Dermis microvascular lymphatic vessel endothelial cell (primary cell): Measurements from ENCODE around the gene CDK3. TPM values are rescaled to one million over a fixed set of nuclear protein-coding genes. Genes with fewer than 3 reads are reported as not detected.
A peak's percentile ranks its signal among the peaks of the same experiment; 100 is the strongest.

ENCODE experiments used
- DNase-seq, 2 donors: peaks; one replicate each; pipeline versions ENCODE4 v3.0.0 to v3.0.0-alpha.2; 2010; ENCODE audit warnings: low read depth in 2 of 2
- total RNA-seq: library from RNA; depleted of rRNA; stranded (reverse); fragments of >200 nt; gene quantifications from 2 replicates; pipeline ENCODE4 v1.2.1, GENCODE V29; 2014

The CDK3 gene
- total RNA-seq, 1 donor from 2014 or later: 0.13 TPM

DNA sequence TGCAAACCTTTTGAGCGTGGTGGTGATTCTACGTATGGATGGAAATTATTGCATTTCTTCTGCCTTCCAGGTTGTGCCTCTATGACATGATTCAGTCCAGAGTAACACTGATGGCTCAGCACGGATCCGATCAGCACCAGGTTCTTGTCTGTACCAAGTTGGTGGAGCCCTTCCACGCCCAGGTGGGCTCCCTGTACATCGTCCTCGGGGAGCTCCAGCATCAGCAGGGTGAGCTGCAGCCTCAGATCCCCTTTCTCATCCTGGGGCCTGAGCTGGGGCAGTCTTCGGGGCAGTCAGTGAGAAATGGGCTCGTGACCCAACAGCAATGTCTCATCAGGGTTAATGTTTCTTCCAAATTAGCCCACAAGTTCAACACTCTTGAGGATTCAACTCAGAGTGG, 9.3 kb upstream of the CDK3 start:
- DNase-seq: no peak

DNA sequence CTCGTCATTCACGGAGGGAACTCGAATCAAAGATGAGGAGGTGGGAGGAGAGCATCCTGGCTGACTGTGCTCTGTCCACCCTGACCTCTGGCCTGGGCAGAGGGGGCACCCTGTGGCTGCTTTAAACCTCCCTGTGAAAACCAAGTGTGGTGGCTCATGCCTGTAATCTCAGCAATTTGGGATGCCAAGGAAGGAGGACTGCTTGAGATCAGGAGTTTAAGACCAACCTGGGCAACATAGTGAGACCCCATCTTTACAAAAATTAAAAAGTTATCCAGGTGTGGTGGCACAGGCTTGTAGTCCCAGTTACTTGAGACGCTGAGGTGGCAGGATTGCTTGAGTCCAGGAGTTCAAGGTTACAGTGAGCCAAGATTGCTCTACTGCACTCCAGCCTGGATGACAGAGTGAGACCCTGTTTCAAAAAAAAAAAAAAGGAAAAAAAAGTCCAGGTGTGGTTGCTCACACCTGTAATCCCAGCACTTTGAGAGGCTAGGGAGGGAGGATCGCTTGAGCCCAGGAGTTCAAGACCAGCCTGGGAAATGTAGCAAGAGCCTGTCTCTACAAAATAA, 5.8 kb upstream of the CDK3 start:
- no peak for DNase-seq

DNA sequence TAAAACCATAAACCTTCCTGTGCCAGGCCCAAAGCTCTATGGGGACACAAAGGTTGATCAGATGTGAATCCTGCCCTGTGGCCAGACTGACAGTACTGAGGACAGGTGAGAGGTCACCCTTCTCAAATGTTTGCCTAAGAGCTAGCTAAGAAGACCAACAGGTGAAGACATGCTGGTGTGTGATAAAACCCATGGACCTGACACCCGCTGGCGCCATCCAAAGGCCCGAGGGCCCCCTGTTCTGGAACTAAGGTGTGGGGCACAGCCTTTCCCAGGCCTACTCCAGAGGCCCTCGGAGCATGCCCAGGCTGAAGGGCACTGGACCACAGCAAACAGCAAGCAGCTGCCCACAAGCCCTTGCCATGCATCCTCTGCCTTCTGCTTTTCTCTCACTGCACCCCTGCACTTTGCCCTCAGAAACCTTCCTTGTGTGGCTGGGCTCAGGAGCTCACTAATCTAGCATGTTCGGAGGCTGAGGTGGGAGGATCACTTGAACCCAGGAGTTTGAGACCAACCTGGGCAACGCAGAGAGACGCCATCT, 5.2 kb upstream of the CDK3 start:
- no peak for DNase-seq

DNA sequence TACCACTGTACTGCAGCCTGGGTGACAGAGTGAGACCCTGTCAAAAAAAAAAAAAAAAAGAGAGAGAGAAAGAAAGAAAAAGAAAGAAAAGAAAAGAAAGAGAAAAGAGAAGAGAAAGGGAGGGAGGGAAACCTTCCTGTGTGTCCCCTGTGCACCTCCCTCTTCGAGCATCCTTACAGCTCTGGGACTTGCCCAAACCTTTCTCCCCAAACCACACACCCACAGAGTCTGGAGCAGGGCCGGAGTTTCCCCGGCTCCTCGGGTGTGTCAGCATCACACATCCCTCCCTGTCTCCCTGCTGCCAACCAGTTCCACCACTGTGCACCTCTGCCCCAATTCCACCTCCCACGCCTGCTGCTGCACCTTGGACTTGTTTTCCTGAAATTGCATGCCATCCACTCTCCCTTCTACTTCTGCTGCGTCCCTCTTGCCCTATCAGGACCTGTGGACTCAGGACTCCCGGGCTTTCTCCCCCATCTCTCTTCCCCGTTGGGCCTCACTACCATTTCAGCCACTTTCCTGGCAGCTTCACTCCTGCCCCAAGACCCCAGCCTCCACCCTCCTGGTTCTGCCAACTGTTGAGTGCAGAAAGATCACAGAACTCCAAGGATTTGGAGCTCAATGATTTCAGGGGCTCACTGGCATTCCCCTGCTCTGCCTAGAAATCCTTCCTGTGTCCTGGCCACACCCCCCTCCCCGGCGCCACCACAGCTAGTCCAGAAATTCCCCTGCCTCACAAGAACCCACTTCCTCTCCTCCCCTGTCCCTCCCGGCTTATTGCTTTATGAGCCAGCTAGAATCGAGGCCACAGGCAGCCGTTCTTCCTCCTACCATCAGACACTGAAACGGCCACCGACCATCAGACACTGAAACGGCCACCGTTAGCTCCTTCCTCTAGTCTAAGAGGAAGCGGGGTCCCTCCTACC, 3.7 kb upstream of the CDK3 start:
- peak in 1 of 2 donors; percentile 32 for DNase-seq

DNA sequence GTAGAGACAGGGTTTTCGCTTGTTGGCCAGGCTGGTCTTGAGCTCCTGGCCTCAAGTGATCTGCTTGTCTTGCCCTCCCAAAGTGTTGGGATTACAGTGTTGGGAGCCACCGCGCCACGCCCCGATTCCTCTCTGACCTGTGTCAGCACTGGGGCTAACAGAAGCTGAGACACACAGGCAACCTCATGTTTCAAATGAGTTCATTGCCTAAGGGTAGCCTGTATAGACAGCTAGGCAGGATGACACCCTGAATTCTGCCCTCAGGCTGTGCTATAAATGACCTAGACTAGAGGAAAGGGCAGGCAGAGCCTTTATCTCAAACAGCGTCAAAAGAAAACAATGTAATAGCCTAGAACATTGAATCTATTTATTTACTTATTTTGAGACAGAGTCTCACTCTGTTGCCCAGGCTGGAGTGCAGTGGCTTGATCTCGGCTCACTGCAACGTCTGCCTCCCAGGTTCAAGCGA, 2.3 kb upstream of the CDK3 start:
- no peak for DNase-seq

DNA sequence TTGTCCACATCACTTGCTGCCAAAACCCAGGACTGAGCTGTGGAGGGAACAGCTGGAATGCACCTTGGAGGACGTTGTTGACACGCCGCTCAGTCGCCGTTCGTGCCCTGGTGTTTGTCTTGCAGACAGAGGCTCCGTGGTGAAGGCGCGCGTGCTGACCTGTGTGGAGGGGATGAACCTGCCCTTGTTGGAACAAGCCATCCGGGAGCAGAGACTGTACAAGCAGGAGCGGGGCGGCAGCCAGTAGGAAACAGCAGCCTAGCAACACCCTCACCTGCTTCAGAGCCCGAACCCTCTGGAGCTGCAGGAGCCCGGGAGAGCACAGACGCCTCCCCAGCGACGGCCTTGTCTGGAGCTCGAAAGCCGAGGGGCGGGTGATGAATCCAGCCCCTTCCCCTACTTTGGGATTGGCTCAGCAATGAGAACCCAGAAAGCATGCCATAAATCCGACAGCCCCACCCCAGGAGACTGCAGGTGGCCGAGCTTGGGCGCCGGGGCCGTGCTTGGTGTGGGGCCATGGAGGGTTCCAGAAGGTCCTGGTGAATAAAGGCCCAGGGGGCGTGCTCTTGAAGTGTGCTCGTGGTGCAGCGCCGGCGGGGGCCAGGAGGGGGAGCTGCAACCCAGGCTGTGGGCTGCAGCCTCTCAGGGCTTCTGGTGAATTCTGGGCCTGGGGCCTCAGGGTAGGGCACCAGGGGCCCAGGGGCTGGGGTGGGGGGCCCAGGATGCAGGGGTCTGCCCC, 470 bp upstream of the CDK3 start:
- peak in 1 of 2 donors; percentile 48 for DNase-seq

DNA sequence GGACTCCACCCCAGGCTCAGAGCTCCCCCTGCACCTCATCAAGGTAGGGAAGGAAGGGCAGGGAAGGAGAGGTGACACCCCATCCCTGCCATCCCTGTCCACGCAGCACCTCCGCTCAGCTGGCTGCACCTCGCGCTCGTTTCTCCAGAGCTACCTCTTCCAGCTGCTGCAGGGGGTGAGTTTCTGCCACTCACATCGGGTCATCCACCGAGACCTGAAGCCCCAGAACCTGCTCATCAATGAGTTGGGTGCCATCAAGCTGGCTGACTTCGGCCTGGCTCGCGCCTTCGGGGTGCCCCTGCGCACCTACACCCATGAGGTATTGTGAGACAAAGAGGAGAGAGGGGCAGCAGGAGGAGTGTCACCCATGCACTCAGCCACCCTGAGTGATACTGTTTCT, 1.4 kb downstream of the CDK3 start:
- no peak for DNase-seq

DNA sequence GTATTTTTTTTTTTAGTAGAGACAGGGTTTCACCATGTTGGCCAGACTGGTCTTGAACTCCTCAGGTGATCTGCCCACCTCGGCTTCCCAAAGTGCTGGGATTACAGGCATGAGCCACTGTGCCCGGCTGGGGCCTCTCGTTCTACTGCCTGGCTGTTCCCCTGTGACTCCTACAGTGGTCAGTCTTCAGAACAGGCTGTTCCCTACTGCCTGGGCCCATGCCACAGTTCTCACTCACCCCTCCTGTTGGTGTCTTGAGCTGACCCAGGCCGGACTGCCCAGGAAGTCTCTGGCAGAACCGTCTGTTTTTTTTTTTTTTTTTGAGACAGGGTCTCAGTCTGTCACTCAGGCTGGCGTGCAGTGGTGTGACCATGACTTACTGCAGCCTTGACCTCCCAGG, 3.3 kb downstream of the CDK3 start:
- no peak for DNase-seq

DNA sequence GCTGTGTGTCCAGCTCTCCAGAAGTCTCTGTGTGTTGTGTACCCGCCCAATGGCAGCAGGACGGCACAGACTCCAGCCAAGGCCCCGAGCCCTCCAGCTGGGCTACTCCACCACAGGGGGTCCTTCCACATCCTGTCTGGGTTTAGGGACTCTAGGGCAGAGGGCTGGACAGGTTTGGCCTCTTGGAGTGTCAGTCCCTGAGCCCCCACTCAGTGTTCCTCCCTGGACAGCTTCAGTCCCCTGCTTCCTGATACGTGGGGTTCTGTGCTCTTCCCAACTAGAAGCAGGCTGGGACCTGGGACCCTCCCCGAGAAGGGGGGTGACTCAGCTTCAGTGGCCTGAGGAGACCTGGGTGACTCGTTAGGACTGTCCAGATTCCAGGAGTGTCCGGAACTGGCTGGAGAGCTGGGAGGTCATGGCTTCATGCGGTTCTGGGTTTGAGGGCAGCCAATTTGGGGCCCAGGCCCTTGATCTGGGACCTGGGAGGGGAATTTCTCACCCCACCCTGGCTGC, 4.2 kb downstream of the CDK3 start:
- no peak for DNase-seq

DNA sequence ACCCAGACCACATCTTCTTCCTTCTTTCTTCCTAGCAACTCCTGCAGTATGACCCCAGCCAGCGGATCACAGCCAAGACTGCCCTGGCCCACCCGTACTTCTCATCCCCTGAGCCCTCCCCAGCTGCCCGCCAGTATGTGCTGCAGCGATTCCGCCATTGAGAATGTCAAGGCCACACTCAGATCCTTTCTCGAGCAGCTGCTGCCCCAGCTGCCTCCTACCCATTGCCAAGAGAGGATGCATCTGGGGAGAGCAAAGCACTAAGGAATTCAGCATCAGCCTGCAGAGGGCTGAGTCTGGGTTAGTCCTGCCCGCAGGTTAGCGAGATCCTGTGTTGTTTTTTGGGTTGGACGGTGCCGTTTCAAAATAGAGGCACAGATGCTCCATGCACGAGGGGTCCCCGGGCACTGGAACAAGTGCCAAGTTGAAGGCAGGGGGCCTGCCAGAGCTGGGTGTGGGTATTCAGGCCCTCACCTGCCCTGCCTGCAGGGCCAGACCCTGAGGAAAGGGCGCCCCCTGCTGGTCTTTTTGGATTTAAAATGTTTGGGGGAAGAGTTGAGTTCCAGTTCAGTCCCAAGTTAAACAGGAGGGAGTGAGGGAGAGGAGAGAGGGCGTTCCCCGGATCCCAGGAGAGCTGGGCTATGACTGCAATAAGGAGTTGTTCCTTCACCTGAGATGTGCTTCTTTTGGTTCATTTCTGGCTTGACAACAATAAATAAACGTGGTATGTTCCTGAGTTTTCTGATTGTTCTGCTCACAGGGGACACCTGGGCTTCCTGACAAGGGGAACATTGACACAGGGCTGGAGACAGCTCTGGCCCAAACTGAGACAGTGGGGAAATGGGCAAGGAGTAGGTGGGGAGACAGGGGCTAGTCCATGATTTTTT, 4.9 kb downstream of the CDK3 start:
- DNase-seq: peak; percentile 30 to 67

DNA sequence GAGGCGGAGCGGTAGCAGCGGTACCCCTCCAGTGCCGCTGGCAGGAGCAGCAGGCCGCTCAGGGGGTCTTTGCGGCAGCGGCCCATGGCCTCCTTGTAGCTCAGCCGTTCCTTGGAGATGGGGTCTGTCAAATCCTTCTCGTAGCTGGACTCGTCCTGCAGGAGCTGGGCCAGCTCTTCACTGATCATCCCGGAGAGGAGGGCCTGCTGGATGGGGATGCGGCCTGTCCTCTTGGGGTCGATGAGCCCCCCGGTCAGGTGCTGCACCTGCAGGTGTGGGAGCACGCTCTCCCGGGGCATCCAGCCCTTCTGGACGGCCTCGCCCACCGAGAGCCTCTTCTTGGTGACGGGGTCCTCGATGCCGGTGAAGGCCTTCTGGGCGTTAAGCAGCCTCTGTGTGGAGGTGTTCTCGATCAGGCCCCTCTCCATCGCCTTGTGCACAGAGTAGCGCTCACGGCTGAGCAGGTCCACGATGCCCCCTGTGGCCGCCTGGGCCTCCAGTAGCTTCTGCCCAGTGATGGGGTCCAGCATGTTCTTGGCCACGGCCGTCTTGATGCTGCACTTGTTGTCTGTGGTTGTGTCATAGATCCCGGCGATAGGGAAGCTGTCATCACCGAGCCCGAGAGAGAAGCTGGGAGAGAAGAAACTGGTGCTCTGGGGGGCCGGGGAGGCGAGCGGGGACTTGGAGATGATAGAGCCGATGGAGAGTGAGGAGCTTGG, 6.6 kb downstream of the CDK3 start:
- DNase-seq: no peak

DNA sequence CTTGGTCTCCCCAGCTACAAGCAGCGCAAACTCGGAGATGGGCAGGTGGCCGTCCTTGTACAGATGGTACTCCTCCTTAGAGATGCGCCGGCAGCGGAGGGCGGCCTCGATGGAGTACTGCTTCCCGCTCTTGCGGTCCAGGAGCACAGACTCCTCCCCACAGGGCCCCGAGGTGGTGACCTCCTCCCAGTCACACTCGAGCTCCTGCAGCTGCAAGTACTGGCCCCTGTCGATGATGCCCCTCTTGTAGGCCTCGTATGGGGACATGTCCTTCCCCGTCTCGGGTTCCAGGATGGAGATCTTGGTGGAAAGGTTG, 7.2 kb downstream of the CDK3 start:
- DNase-seq: no peak

DNA sequence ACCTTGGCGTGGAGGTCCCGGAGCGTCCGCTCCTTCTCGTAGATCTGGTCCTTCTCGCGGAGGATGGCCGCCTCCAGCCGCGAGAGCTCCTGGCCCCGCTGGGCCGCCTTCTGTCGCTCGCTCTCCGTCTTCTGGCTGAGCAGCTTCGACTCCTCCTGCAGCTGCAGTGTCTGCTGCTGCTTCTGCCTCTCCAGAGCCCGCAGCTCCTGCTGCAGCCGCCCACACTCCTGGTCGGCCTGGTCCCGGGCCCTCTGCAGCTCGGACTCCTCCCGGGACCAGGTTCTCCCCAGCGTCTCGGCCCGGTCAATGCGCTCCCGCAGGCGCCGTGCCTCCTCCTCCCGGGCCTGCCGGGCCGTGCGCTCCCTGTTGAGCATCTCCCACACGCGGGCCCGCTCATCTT, 7.6 kb downstream of the CDK3 start:
- no peak for DNase-seq

DNA sequence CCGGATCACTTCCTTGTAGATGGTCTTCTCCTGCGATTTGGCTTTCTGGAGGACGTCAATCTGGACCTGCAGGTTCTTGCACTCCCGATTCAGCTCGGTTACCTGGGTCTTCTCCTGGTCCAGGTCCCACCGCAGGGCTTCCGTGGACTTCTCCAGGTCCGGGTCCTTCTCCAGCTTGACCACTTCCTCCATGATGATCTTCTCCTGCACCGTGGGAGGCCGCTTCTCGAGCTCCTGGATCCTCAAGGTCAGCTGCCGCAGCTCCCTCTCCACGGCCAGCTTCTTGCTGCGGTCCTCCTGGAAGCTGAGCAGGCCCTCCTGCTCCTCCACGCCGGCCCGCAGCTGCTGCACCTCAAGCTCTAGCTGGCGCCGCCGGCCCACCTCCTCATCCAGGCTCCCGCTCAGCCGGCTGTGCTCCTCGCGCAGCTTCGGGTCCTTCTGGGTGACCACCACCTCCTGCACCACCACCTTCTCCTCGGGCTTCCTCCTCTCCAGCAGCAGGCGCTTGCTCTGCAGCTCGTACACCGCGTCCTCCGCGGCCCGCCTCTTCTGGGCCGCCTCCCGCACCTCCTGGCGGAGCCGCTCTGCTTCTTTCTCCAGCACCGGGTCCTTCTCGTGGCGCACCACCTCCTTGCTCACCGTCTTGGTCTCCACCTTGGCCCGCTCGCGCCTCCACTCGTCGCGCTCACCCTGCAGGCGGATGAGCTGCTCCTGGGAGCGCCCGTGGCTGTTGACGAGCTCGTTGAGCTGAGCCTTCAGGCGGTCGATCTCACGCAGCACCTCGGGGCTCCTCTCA, 8.2 kb downstream of the CDK3 start:
- DNase-seq: no peak

DNA sequence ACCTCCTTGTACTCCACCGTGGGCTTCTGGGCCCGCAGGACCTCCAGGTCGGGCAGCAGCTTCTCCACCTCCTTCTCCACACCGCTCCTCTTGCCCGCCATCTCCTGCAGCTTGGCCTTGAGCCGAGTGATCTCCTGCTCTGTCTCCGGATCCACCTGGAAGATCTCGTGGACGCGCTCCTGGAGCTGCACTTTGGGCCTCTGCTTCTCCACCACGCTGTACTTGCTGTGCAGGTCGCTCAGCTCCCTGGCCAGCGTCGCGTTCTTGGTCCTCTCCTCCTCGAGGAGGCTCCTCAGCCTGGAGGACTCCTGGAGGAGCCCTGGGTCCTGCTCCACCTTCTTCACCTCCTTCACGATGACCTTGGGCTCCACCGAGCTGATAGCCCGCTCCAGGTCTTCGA, 8.8 kb downstream of the CDK3 start:
- DNase-seq: no peak

DNA sequence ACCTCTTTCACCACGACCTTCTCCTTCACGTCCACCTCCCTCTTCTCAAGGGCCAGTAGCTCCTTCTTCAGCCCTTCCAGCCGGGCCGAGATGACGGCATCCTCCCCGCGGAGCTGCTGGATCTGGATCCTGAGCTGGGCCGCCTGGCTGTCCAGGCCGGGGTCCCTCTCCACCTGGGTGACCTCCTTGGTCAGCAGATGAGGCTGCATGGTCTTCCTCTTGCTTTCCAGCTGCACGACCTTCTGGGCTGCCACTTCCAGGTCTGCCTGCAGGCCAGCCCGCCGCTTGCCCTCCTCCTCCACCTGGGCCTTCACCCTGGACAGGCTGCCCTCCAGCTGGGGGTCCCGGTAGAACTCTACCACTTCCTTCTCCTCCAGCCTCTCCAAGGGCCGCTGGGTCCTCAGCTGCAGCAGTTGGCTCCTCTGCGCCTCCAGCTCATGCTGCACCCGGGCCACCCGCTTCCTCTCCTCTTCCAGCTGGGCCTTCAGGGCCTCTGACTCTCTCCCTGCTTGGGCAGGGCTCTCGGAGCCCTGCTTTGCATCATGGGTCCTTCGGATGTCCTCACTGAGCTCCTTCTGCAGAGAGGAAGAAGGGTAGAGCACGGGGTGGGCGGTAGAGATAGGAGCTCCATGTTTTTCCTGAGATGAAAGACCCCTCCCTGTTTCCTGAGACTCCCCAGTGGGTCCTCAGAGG, 9.5 kb downstream of the CDK3 start:
- no peak for DNase-seq

DNA sequence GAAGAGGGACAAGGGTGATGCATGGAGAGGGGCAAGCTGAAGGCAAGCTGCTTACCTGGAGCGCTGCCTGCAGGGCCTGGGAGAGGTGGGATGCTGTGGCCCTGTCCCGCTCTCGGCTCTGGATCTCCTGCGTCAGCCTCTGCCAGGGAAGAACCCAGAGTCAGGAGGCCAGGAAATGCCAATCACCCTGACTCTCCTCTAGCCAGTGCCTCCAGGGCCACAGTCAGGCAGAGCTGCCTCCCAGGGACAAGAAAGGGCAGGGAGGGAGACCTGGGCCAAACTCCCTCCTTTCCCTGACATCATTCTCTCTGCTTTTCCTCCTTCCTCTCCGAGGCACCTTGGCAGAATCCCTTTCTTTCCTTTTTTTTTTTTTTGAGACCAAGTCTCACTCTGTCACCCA, 11.3 kb downstream of the CDK3 start:
- no peak for DNase-seq

DNA sequence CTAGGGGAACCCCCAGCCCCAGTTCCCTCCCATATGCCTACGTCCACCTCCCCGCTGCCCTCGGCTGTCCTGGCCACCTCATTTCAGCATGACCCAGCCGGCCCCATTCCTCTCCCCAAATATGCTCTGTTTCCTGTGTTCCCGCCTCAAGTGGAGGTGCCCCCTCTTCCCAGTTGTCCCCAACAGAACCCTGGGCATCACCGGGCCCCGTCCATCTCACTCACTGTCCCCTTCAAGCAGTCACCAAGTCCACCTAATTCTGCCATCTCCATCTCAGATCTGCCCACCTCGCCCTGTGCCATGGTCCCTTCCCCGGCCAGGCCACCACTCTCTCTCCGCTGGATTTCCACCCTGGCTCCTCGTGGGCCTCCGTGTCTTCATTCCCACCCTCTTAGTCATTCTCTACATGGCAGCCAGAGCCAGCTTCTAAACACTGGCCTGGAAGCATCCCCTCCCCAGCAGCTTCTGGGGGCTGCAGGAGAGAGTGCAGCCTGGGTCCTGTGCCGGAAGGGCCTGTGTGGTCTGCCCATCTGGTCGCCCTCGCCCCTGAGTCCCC, 12.8 kb downstream of the CDK3 start:
- no peak for DNase-seq
